Measurements from ENCODE around the gene SCARF1.
A peak's percentile ranks its signal among the peaks of the same experiment; 100 is the strongest.

The SCARF1 gene

DNA sequence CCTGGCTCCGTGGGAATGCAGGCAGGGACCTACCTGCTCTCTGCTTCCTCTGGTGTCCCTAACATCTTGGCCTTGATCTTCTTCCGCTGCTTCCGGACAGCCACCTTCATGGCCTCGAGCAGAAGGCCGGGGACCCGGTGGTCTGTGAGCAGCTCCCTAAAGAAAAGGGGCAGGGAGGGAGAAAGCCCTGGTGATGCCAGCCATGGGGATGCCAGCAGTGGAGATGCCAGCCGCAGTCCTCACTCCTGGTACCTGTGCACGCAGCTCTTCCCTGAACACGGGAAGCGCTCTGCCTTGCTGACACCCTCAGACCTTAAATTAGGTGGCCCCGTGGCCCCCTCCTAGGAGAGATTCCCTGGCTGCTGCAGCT lies 2.3 kb upstream of the SCARF1 start:
- no peak for DNase-seq

GRCh38 chr17:1646199-1646875 lies 805 bp upstream of the SCARF1 start:
- no peak for DNase-seq

- DNase-seq = peak; percentile 69
These were observed 882 bp downstream of the SCARF1 start for GRCh38 chr17:1644493-1645206.

GRCh38 chr17:1643999-1644492 lies 1.5 kb downstream of the SCARF1 start:
- no peak for DNase-seq

DNA sequence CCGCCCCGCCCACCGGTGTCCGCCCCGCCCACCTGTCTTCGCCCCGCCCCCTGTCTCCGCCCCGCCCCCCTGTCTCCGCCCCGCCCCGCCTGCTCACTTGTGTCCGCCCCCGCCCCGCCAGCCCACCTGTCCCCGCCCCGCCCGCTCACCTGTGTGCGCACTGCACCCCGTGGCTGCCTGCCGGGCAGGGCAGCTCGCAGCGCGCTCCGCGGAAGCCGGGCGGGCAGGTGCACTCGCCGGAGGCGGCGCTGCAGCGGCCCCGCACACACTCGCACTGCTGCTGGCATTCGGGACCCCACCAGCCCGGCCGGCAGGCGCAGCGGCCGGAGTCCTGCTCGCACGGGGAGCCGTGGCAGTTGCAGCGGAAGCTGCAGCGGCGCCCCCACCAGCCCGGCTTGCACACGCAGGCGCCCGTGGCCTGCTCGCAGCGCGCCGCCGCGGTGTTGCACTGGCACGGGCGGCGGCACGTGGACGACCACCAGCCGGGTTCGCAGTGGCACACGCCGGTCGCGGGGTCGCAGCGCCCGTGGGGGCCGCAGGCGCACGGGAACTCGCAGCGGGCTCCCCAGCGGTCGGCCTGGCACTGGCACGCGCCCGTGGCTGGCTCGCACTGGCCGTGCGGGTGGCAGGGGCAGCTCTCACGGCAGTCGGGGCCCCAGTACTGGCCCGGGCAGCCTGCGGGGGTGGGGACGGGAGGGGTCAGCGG lies 2.1 kb downstream of the SCARF1 start:
- peak; percentile 75 for DNase-seq

DNA sequence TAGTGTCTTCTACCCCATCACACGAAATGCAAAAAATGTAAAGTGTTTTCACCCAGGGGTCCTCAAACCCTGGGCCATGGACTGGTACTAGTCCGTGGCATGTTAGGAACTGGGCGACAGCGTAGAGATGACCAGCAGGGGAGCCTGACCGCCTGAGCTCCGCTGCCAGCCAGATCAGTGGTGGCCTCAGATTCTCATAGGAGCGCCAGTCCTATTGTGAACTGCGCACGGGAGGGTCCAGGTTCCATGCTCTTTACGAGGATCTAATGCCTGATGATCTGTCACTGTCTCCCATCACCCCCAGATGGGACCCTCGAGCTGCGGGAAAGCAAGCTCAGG lies 4.5 kb downstream of the SCARF1 start:
- DNase-seq = no peak

- DNase-seq = no peak
These were observed 5.0 kb downstream of the SCARF1 start for GRCh38 chr17:1640329-1641064.

DNA sequence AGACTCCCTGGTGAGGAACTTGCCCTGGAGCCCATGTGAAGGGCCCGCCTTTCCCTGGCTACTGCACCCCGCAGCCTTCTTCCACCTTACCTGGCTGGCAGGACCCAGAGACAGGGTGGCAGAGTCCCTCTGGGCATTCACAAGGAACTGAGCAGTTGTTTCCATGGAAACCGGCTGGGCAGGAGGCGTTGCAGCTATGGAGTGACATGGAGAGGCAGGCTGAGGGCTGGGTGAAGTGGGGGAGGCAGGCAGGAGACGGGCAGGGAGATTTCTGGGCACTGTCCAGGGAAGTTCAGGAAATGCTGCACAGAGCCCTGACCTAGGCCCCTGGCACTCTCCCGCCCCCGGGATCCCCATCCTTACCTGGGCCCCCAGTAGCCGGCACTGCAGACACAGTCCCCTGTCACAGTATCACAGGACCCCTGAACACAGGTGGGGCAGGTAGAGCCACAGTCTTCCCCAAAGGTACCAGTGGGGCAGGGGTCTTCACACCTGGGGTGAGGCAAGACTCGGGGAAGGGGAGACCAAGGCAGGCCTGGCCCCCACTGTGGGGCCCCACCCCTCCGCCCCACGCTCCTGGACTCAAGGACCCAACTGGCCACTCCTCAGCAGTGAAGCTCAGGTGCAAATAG lies 5.9 kb downstream of the SCARF1 start:
- DNase-seq = no peak

DNA sequence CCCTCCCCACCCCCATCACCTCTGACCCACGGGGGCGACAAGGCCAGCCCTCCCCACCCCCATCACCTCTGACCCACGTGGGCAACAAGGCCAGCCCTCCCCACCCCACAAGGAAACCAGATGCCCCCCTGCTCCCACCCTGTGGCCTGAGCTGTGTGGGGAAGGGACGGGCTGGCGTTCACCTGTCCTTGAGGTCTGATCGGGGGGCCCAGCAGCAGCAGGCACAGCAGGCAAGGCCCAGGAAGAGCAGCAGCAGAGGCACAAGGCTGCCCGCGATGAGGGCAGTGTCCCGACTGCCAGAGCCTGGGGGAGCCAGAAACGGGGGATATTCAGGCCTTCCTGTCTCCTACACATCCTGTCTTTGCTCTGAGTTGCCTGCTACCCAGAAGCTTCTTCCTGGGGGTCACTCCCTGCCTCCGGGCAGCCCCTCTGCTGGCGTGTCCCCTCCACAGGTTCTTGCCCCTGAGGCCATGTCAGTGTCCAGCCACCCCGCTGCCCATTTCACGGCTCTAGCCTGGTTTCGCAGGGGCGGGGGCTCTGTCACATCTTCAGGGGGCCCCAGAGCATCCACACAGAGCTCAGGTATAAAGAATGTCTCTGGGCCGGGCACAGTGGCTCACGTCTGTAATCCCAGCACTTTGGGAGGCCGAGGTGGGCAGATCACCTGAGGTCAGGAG lies 6.8 kb downstream of the SCARF1 start:
- no peak for DNase-seq

DNA sequence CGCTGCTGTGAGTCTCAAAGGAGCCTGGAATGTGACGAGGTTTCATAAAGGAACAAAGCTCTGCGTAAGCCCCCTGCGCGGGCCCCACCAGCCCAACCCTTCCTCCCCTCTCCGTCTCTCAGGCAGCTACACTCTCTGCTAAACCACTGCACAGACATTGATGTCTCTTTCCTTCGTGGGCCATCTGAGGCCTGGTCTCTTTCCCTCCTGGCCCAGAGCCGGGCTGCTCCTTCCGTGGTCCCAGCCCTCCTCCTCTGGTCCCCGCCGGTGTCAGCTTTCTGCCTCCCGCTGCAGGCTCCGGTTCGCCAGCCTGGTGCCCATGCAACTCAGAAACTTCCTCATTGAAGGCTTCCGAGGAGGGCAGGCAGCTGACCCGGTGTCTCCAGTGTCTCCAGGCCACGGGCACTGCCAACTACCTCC lies 7.4 kb downstream of the SCARF1 start:
- DNase-seq = no peak

GRCh38 chr17:1636732-1637285 lies 8.7 kb downstream of the SCARF1 start:
- no peak for DNase-seq

DNA sequence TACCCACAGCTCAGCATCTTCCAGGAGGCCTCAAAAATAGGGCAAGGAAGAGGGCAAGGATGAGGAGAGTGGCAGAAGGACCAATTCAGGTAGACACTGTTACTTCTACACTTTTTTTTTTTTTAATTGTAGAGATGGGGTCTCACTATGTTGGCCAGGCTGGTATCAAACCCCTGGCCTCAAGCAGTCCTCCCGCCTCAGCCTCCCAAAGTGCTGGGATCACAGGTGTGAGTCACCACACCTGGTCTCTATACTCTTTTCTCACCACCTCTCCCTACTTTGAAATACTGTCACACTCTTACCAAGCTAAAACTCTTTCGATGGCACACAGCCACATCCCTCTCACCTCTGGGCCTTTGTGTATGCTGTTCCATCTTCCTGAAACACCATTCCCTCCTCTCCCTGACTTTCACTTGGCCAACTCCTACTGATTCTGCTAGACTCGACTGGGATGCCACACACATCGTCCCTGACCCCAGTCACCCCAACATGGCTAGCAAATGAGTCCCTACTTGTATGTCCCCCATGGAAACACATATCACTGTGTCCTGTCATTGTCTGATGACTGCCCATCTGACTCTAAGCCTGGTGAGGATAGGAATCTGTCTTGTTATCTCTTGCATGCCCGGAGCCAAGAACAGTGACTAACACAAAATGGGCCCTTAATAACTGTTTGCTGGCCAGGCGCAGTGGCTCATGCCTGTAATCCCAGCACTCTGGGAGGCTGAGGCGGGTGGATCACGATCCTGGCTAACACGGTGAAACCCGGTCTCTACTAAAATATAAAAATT lies 9.7 kb downstream of the SCARF1 start:
- no peak for DNase-seq

GRCh38 chr17:1634841-1635650 lies 10.5 kb downstream of the SCARF1 start:
- no peak for DNase-seq

- no peak for DNase-seq
These were observed 14.9 kb downstream of the SCARF1 start for GRCh38 chr17:1630662-1631061.

GRCh38 chr17:1629504-1630310 lies 15.8 kb downstream of the SCARF1 start:
- peak; percentile 53 for DNase-seq

DNA sequence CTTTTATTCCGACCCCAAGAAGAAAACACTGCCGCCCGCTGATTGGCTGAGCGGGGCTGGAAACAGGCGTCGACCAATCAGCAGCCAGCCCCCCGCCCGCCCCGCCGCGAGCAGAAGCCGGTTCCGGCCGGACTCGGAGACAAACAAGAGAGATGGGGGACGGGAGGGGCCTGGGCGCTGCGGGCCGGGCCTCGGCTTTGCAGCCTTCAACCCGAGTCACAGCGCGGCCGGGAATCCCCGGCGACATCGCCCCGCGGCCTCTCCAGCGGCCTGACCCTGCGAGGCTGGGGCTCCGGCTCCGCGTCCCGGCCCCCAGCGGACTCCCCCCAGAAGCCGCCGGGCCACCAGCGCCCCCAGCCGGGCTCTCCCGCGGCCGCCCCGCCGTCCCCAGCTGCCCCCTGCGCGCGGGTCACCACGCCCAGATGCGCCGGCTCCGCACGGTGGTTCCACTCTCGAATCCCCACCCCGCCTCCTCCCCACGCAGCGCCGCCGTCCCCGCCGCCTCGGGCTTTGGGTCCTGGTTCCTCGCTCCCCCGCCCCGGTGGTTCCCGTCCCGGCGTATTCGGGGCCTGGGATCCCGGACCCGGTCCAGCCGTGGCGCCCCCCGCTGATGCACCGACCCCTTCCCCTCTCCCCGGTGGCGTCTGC lies 16.6 kb downstream of the SCARF1 start:
- peak; percentile 95 for DNase-seq

- peak; percentile 92 for DNase-seq
These were observed 17.3 kb downstream of the SCARF1 start, which contains the start of gene SLC43A2 for GRCh38 chr17:1627982-1628855. TSS of gene SLC43A2 (minus strand) at chr17:1628834. CDS start at chr17:1627874, 960 bp downstream.

Measured in 8988T (cell line).